Measurements from ENCODE around the gene ARHGEF11. TPM values are rescaled to one million over a fixed set of nuclear protein-coding genes. Genes with fewer than 3 reads are reported as not detected.
A peak's percentile ranks its signal among the peaks of the same experiment; 100 is the strongest.

Gene ARHGEF11
- total and polyA plus RNA-seq, 8 donors = 6.6 to 125 (median 32.7) TPM

GRCh38 chr1:156933136-156933535 lies 112.4 kb downstream of the ARHGEF11 start:
- no peaks in the 10 kb centered on the region for H3K9me3 ChIP-seq
- intact Hi-C loops (cut with DNase I; ENCODE audit: low total_unique reads) = no loop called here
- DNase-seq = no peak
- H3K36me3 ChIP-seq = peaks cover 0 to 37% (median 32%) of the 10 kb centered on the region in 4 donors
- peaks cover 0 to 25% (median 15%) of the 10 kb centered on the region in 3 donors for H3K27me3 ChIP-seq
- TF ChIP-seq EP300 (IDR thresholded peaks at IDR 0.05) (no peak), POLR2AphosphoS5 (IDR thresholded peaks at IDR 0.05) (no peak), POLR2A (IDR thresholded peaks at IDR 0.05) (no peak), CTCF (IDR thresholded peaks at IDR 0.05) (no peak)
- peaks cover 0 to 13% (median 7%) of the 10 kb centered on the region in 4 donors for H3K4me1 ChIP-seq
- WGBS, 5 donors = 77 to 82% (median 81%) methylated on average over 6 of the region's 6 CpGs
- no peak overlapping the region for H3K4me3 ChIP-seq
- H3K27ac ChIP-seq = no peak overlapping the region

- no peak for TF ChIP-seq EP300 (IDR thresholded peaks at IDR 0.05)
- TF ChIP-seq POLR2A (IDR thresholded peaks at IDR 0.05) = no peak
- TF ChIP-seq CTCF (IDR thresholded peaks at IDR 0.05) = no peak
- TF ChIP-seq POLR2AphosphoS5 (IDR thresholded peaks at IDR 0.05) = no peak
- 47 to 63% (median 59%) methylated on average over 8 of the region's 8 CpGs for WGBS, 5 donors
- Histone ChIP-seq H3K4me3 (peak overlapping the region in 1 of 4 donors; percentile 17), H3K27me3 (peaks cover 6 to 35% (median 25%) of the 10 kb centered on the region in 3 donors), H3K9me3 (no peaks in the 10 kb centered on the region), H3K4me1 (peaks cover 9 to 23% (median 17%) of the 10 kb centered on the region in 4 donors), H3K36me3 (peaks cover 0 to 27% (median 22%) of the 10 kb centered on the region in 4 donors), H3K27ac (no peak overlapping the region)
- DNase-seq = no peak
- intact Hi-C loops (cut with DNase I; ENCODE audit: low total_unique reads) = no loop called here
Observed at GRCh38 chr1:156931974-156932710, 113.4 kb downstream of the ARHGEF11 start.

- Histone ChIP-seq H3K27ac (no peak overlapping the region), H3K4me1 (peaks cover 9 to 26% (median 19%) of the 10 kb centered on the region in 4 donors), H3K27me3 (peaks cover 9 to 43% (median 33%) of the 10 kb centered on the region in 3 donors), H3K9me3 (no peaks in the 10 kb centered on the region), H3K36me3 (peaks cover 0 to 19% (median 15%) of the 10 kb centered on the region in 4 donors), H3K4me3 (peak overlapping the region in 1 of 4 donors; percentile 17)
- intact Hi-C loops (cut with DNase I; ENCODE audit: low total_unique reads) = no loop called here
- DNase-seq = no peak
- TF ChIP-seq EP300 (IDR thresholded peaks at IDR 0.05) (no peak), POLR2A (IDR thresholded peaks at IDR 0.05) (no peak), POLR2AphosphoS5 (IDR thresholded peaks at IDR 0.05) (no peak), CTCF (IDR thresholded peaks at IDR 0.05) (no peak)
- 38 to 52% (median 41%) methylated on average over 11 of the region's 11 CpGs for WGBS, 5 donors
Observed at GRCh38 chr1:156931211-156931952, 114.2 kb downstream of the ARHGEF11 start.

GRCh38 chr1:156930483-156930882 lies 115.1 kb downstream of the ARHGEF11 start:
- Histone ChIP-seq H3K27ac (no peak overlapping the region), H3K4me1 (peaks cover 9 to 26% (median 19%) of the 10 kb centered on the region in 4 donors), H3K27me3 (peaks cover 9 to 52% (median 39%) of the 10 kb centered on the region in 3 donors), H3K36me3 (peaks cover 0 to 11% (median 7%) of the 10 kb centered on the region in 4 donors), H3K9me3 (no peaks in the 10 kb centered on the region), H3K4me3 (no peak overlapping the region)
- DNase-seq = no peak
- TF ChIP-seq CTCF (IDR thresholded peaks at IDR 0.05) = no peak
- no peak for TF ChIP-seq EP300 (IDR thresholded peaks at IDR 0.05)
- 40 to 73% (median 52%) methylated on average over 4 of the region's 4 CpGs for WGBS, 5 donors
- intact Hi-C loops (cut with DNase I; ENCODE audit: low total_unique reads) = no loop called here
